HG02642 (cell line): ENCODE results near the gene COPE.

Experiments used
- ATAC-seq: cut with Tn5 transposase; IDR thresholded peaks from one replicate; pipeline ENCODE4 v1.9.1; 2021; ENCODE audit warnings: mild to moderate bottlenecking; ENCODE audit not compliant: unreplicated experiment, poor library complexity

Gene COPE

GRCh38 chr19:18896421-18896841 lies 22.8 kb downstream of the COPE start:
- ATAC-seq, result no peak

GRCh38 chr19:18895824-18896341 lies 23.3 kb downstream of the COPE start, which contains the start of gene CERS1:
CERS1 (minus strand) TSS chr19:18896158; CDS start chr19:18896072, 86 bp downstream.
- ATAC-seq, result no peak

GRCh38 chr19:18895038-18895823 lies 24.0 kb downstream of the COPE start:
- no peak for ATAC-seq

- ATAC-seq, result no peak
These were observed 24.7 kb downstream of the COPE start for GRCh38 chr19:18894254-18895037.

- ATAC-seq, result no peak
These were observed 25.5 kb downstream of the COPE start for GRCh38 chr19:18893587-18894253.

DNA sequence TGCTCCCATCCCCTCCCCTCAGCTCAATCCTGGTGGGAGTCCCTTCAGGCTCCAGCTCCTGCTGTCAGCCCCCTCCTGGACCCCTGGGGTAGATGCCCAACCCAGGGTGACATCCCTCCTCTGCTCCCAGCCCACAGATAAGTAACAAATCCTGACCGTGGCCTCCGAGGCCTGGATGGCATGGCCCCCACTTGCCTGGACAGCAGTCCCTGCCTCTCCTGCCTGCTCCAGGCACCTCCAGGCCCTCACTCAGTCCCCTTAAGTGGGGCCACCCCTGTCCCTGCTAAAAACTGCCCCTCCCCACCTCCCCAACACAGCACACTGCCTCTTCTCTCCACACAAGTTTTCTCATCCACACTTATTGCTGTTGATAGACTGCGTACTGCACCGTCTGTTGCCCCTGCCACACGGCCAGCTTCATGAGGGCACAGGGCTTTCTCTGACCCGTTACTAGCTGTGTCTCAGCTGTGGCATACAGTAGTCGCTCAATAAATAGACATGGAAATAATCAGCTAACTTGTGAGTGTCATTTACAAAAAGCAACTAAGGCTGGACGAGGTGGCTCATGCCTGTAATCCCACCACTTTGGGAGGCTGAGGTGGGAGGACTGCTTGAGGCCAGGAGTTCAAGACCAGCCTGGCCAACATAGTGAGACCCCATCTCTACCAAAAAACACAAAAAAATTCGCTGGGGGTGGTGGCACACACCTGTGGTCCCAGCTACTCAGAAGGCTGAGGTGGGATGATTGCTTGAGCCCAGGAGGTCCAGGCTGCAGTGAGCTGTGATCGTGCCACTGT lies 29.0 kb downstream of the COPE start:
- ATAC-seq, result no peak

GRCh38 chr19:18886972-18887371 lies 32.2 kb downstream of the COPE start:
- ATAC-seq, result no peak

DNA sequence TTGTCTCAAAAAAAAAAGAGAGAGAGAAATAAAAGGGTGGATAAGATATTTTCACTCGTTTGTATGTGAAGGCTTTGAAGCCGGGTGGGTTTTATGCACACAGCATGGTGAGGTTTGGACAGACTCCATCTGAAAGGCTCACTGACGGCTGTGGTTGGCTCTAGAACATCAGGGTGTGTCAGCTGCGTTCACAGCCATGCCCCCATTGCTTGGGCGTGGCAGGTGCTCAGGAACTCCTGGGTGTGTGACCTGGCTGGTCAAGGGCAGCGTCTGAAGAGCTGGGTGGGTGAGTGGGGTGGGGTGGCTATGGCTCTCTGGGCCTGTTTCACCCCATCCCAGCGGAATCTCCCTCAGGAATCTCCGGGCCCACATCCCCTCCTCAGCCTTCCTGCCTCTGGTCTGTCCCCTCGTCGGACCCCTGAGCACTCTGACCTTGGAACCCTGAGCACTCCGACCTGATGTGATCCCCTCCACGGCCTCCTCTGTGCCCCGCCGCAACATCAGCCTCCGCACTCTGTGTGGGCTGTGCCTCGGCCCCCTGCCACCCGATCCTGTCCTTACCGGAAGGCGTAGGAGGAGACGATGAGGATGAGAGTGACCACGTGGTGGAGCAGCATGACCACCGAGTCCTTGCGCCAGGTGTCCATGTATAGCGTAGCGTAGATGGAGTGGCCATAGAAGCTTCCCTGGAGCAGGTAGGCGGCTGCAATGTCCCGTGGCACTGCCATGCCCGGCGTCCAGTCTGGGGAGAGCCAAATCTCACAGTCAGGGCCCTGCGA lies 35.5 kb downstream of the COPE start:
- no peak for ATAC-seq

- no peak for ATAC-seq
These were observed 37.7 kb downstream of the COPE start for GRCh38 chr19:18881491-18881890.

DNA sequence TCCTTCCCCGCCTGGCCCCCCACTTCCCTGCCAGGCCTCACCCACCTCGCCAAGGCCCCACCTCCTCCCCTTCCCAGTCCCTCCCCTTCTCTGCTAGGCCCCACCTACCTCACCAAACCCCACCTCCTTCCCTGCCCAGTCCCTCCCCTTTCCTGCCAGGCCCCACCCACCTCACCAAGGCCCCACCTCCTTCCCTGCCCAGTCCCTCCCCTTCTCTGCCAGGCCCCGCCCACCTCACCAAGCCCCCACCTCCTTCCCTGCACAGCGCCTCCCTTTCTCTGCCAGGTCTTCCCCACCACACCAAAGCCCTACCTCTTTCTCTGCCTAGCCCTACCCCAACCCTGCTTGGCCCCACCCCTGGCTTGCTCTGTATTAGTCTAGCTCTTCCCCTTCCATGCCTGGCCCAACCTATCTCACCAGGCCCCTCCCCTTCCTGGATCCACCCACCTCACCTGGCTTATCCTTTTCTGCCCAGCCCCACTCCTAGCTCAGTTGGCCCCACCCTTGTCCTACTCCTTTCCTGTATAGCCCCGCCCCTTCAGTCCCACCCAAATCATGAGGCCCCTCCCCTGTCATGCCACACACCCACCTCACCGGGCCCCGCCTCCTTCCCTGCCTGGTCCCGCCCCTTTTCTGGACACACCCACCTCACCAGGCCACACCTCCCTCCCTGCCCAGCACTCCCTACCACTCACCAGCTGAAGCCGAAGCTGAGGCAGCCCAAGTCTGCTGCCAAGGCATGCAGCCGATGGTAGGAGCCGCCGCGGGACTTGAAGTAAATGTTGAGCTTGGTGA lies 39.4 kb downstream of the COPE start:
- no peak for ATAC-seq

DNA sequence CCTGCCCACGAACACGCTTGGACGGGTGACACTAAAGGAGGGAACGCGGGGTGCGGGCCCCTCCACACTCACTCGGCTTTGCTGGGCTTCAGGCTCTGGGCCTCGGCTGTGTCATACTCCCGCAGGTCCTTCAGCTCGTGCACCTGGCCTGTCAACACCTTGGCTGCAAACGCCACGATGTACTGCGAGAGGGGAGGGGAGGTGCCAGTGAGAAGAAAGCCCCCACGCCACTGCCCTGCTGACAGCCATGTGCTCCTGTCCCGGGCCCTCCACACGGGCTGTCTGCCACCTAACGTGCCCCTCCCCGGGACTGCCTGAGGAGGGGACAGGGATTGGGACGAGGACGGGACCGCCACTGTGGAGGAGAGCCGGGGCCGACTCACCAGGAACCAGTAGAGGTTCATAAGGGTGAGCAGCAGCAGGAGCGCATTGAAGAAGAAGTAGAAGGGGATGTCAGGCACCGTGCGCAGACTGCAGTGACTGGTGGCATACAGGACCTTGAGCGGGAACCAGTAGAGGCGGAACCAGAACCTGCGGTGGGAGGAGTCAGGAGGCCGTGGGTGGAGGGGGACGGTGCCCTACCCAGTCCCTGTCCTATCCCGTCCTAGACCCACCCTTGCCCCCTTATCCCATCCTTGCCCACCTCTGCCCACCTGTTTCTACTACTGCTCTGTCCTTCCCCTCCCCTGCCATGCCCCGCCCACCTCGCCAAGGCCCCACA lies 40.2 kb downstream of the COPE start:
- no peak for ATAC-seq

- ATAC-seq, result no peak
These were observed 41.0 kb downstream of the COPE start for GRCh38 chr19:18878058-18878797.

- no peak for ATAC-seq
These were observed 42.3 kb downstream of the COPE start for GRCh38 chr19:18876865-18877264.

GRCh38 chr19:18875726-18876125 lies 43.5 kb downstream of the COPE start:
- ATAC-seq, result no peak

DNA sequence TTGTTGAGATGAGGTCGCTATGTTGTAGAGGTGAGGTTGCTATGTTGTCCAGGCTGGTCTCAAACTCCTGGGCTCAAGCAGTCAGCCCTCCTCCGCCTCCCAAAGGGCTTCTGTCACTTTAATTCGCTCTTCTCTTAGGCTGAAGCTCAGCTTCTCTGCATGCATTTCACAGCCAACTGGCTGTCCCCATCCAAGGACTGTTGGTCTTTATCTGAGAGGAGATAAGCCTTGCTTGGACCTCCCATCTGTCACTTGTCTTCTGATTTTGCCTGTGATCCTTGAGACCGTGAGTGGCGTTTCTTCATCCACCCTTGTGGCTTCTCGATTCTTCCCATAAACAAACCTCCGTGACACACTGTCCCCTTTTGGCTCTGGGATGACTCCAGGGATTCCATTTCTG lies 47.6 kb downstream of the COPE start:
- ATAC-seq, result no peak

- no peak for ATAC-seq
These were observed 48.5 kb downstream of the COPE start for GRCh38 chr19:18870531-18871172.
